IMR-90 (cell line): ENCODE results near the gene ROBO4. TPM values are rescaled to one million over a fixed set of nuclear protein-coding genes. Genes with fewer than 3 reads are reported as not detected.

Experiments
- ATAC-seq: fragments of 200-7000 bp; cut with Tn5 transposase; 2 replicates; pipeline ENCODE4 v1.9.1; 2020; ENCODE audit warnings: low read depth, mild to moderate bottlenecking, moderate library complexity
- BruUV-seq: library from RNA; stranded (reverse); fragments of 400-500 nt; replicated peaks from 2 replicates; lab custom pipeline; 2021; lab: Mats Ljungman, UMichigan
- CTCF ChIA-PET: fragments of 300-600 bp; formaldehyde crosslinking; extraction: SDS; loops from one replicate; lab custom pipeline; 2021; ENCODE audit warnings: antibody characterized with exemption; lab: Yijun Ruan, JAX
- POLR2A ChIA-PET: fragments of 300-600 bp; sonication (Branson Sonifier 250); formaldehyde crosslinking; loops from one replicate; lab custom pipeline; 2022; ENCODE audit warnings: antibody characterized with exemption; ENCODE audit not compliant: unreplicated experiment; lab: Charles Lee
- DNase-seq: peaks from one replicate; pipeline ENCODE4 v3.0.0; 2013
- H2AFZ ChIP-seq: replicated peaks from 2 replicates; pipeline ENCODE3; 2013; ENCODE audit warnings: low read length, mild to moderate bottlenecking; ENCODE audit not compliant: poor library complexity
- H2AK5ac ChIP-seq: 2 replicates; pipeline ENCODE4 v1.6.1; 2013; ENCODE audit warnings: low read depth, low read length, inconsistent platforms
- H2AK9ac ChIP-seq: replicated peaks from 2 replicates; pipeline ENCODE3; 2013; ENCODE audit warnings: mild to moderate bottlenecking, low read depth, low read length, moderate library complexity; ENCODE audit not compliant: poor library complexity
- H2BK120ac ChIP-seq: 2 replicates; pipeline ENCODE4 v1.6.1; 2013; ENCODE audit warnings: low read depth, low read length, inconsistent platforms
- H2BK15ac ChIP-seq: 3 replicates; pipeline ENCODE4 v1.6.1; 2013; ENCODE audit warnings: low read depth, low read length, inconsistent platforms
- H2BK20ac ChIP-seq: 2 replicates; pipeline ENCODE4 v1.6.1; 2013; ENCODE audit warnings: low read depth, mild to moderate bottlenecking, inconsistent platforms, low read length, moderate library complexity
- H2BK5ac ChIP-seq: 2 replicates; pipeline ENCODE4 v1.6.1; 2013; ENCODE audit warnings: mild to moderate bottlenecking, low read depth, low read length, inconsistent platforms; ENCODE audit not compliant: poor library complexity, severe bottlenecking
- H3K14ac ChIP-seq: replicated peaks from 2 replicates; pipeline ENCODE4 v1.6.1; 2013; ENCODE audit warnings: low read depth, low read length, inconsistent platforms
- H3K18ac ChIP-seq: 2 replicates; pipeline ENCODE4 v1.6.1; 2013; ENCODE audit warnings: low read depth, low read length, control low read depth
- H3K23ac ChIP-seq: 2 replicates; pipeline ENCODE4 v1.6.1; 2013; ENCODE audit warnings: low read depth, low read length, inconsistent platforms
- H3K27ac ChIP-seq: 2 replicates; pipeline ENCODE4 v1.5.1; 2013; ENCODE audit warnings: mild to moderate bottlenecking, control low read depth, low read length; ENCODE audit not compliant: insufficient read depth
- H3K27me3 ChIP-seq: 2 replicates; pipeline ENCODE4 v1.6.1; 2013; ENCODE audit warnings: low read length; ENCODE audit not compliant: control insufficient read depth, insufficient read depth
- H3K36me3 ChIP-seq: 2 replicates; pipeline ENCODE4 v1.6.1; 2013; ENCODE audit warnings: low read length, mixed read lengths; ENCODE audit not compliant: control insufficient read depth, insufficient read depth
- H3K4ac ChIP-seq: 2 replicates; pipeline ENCODE4 v1.6.1; 2013; ENCODE audit warnings: low read depth, low read length, inconsistent platforms
- H3K4me1 ChIP-seq: 2 replicates; pipeline ENCODE4 v1.6.1; 2013; ENCODE audit warnings: low read length, mixed read lengths; ENCODE audit not compliant: control insufficient read depth, insufficient read depth
- H3K4me2 ChIP-seq: 2 replicates; pipeline ENCODE4 v1.6.1; 2013; ENCODE audit warnings: low read depth, mild to moderate bottlenecking, control low read depth, low read length, moderate library complexity
- H3K4me3 ChIP-seq: 2 replicates; pipeline ENCODE4 v1.5.1; 2013; ENCODE audit warnings: low read depth, mild to moderate bottlenecking, control low read depth, low read length, moderate library complexity; ENCODE audit not compliant: insufficient read depth
- H3K56ac ChIP-seq: 2 replicates; pipeline ENCODE4 v1.6.1; 2013; ENCODE audit warnings: low read length, inconsistent platforms; ENCODE audit not compliant: insufficient read depth; ENCODE audit errors: extremely low read depth
- H3K79me1 ChIP-seq, 2 experiments: 2 replicates each; pipeline ENCODE4 v1.6.1; 2013; ENCODE audit warnings: low read length in 2 of 2, inconsistent platforms in 1 of 2, low read depth in 1 of 2
- H3K9ac ChIP-seq: 2 replicates; pipeline ENCODE4 v1.6.1; 2013; ENCODE audit warnings: low read depth, low read length, control low read depth
- H3K9me1 ChIP-seq: 2 replicates; pipeline ENCODE4 v1.6.1; 2013; ENCODE audit warnings: low read length, inconsistent platforms; ENCODE audit not compliant: insufficient read depth
- H3K9me3 ChIP-seq: 2 replicates; pipeline ENCODE4 v1.6.1; 2013; ENCODE audit warnings: low read length; ENCODE audit not compliant: control insufficient read depth, insufficient read depth
- H4K20me1 ChIP-seq: 2 replicates; pipeline ENCODE4 v1.6.1; 2013; ENCODE audit warnings: low read length, inconsistent platforms; ENCODE audit not compliant: insufficient read depth
- H4K5ac ChIP-seq: 2 replicates; pipeline ENCODE4 v1.6.1; 2013; ENCODE audit warnings: mild to moderate bottlenecking, low read depth, low read length, control low read depth
- H4K8ac ChIP-seq, 2 experiments: 2 replicates each; pipeline ENCODE4 v1.6.1; 2013; ENCODE audit warnings: low read depth in 2 of 2, low read length in 2 of 2, control low read depth in 1 of 2, inconsistent platforms in 1 of 2
- H4K91ac ChIP-seq: 2 replicates; pipeline ENCODE4 v1.6.1; 2013; ENCODE audit warnings: low read depth, low read length, inconsistent platforms; ENCODE audit not compliant: insufficient read depth
- FOS ChIP-seq: fragments of 150-350 bp; IDR thresholded peaks from 2 replicates; pipeline ENCODE4 v1.6.1; 2016; ENCODE audit warnings: low read depth, low read length
- MAFK ChIP-seq: IDR thresholded peaks from 2 replicates; pipeline ENCODE4 v1.6.1; 2012; ENCODE audit warnings: low read depth, low read length, improper control_type of control experiment
- MAZ ChIP-seq: IDR thresholded peaks from 2 replicates; pipeline ENCODE4 v1.6.1; 2012; ENCODE audit warnings: low read depth, mild to moderate bottlenecking, low read length, improper control_type of control experiment, moderate library complexity, borderline replicate concordance
- MXI1 ChIP-seq: IDR thresholded peaks from 2 replicates; pipeline ENCODE4 v1.6.1; 2012; ENCODE audit warnings: low read depth, mild to moderate bottlenecking, low read length, moderate library complexity, borderline replicate concordance
- POLR2A ChIP-seq: IDR thresholded peaks from 2 replicates; pipeline ENCODE4 v1.6.1; 2012; ENCODE audit warnings: mild to moderate bottlenecking, low read depth, low read length
- RFX5 ChIP-seq: IDR thresholded peaks from 2 replicates; pipeline ENCODE4 v1.8.0; 2012; ENCODE audit warnings: low read depth, mild to moderate bottlenecking, low read length, moderate library complexity
- SMC3 ChIP-seq: fragments of 150-350 bp; IDR thresholded peaks from 2 replicates; pipeline ENCODE4 v1.6.1; 2016; ENCODE audit warnings: low read depth, mild to moderate bottlenecking, antibody characterized with exemption, low read length, moderate library complexity
- WGBS, 2 experiments: methylation state at CpG; one replicate each; pipeline versions ENCODE4 v1.1.5 to v1.1.7; 2013; ENCODE audit warnings: missing lambda C conversion rate in 2 of 2; ENCODE audit not compliant: insufficient read length in 1 of 2; ENCODE audit errors: extremely low coverage in 2 of 2; 5-methylcytosine and 5-hydroxymethylcytosine counted together
- dilution Hi-C: fragments of 300-500 bp; cut with HindIII; formaldehyde crosslinking; loops from one replicate; pipeline ENCODE4 v1.14.3; 2018; ENCODE audit warnings: low sequenced_read_pairs; ENCODE audit not compliant: unreplicated experiment
- in situ Hi-C: fragments of 300-500 bp; cut with MboI; formaldehyde crosslinking; loops from 3 replicates; pipeline ENCODE4 v1.14.3; 2019; ENCODE audit warnings: low sequenced_read_pairs, inconsistent platforms, mixed read lengths
- intact Hi-C: fragments of 100-400 bp; cut with micrococcal nuclease; formaldehyde crosslinking; loops from 2 replicates; pipeline ENCODE4 v1.10.0; 2022
- polyA plus RNA-seq, 3 experiments: library from polyadenylated mRNA; depleted of rRNA; stranded (reverse); fragments of >200 nt; gene quantifications; 2 replicates each; pipeline ENCODE4 v1.2.3, GENCODE V29; 2012; ENCODE audit warnings: low replicate concordance in 1 of 3
- total RNA-seq: library from RNA; depleted of rRNA; stranded (reverse); fragments of >200 nt; gene quantifications from 2 replicates; pipeline ENCODE4 v1.2.3, GENCODE V29; 2012
- TF ChIP-seq, protein P1 (sequence below): fragments of 150-350 bp; IDR thresholded peaks from 2 replicates; pipeline ENCODE4 v1.6.1; 2016; ENCODE audit warnings: low read depth, mild to moderate bottlenecking, low read length, moderate library complexity, borderline replicate concordance
- TF ChIP-seq, protein P2 (sequence below): conservative IDR thresholded peaks from 2 replicates; pipeline ENCODE4 v1.5.1; 2012; ENCODE audit warnings: mild to moderate bottlenecking, low read depth, low read length, improper control_type of control experiment
- TF ChIP-seq, protein P3 (sequence below): fragments of 150-350 bp; IDR thresholded peaks from 2 replicates; pipeline ENCODE4 v1.6.1; 2017; ENCODE audit warnings: mild to moderate bottlenecking, antibody characterized with exemption, low read length, low read depth

ROBO4 gene
- total and polyA plus RNA-seq, 2 of the 4 experiments (the other 2 are of a cell fraction): 0.72 to 0.82 TPM

DNA sequence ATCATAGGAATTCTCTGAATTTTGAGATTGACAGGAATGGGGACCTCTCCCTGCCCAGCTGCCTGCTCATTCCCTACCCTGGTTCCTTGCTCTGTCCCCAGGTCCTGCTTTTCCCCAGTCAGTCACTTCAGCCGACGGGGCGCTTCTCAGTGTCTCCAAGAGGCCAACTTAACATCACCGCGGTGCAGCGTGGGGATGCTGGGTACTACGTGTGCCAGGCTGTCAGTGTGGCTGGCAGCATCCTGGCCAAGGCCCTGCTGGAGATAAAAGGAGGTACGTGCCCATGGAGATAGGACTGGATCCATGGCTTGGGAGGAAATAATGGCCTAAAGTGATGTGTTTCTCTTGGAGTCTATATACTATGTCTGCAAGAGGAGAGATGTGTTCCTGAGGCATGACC lies 25.4 kb downstream of the ROBO4 start:
- 68% methylated on average over 8 of the region's 8 CpGs; no CpG with 5 or more reads in 1 of the 2 experiments for WGBS, 2 experiments
- Histone ChIP-seq H3K9me3 (no peaks in the 10 kb centered on the region), H3K4me2 (no peak overlapping the region), H4K20me1 (no peaks in the 10 kb centered on the region), H4K8ac (no peak overlapping the region), H2BK15ac (no peak overlapping the region), H3K14ac (no peak overlapping the region), H3K23ac (no peak overlapping the region), H3K36me3 (no peaks in the 10 kb centered on the region), H3K9me1 (no peaks in the 10 kb centered on the region; the same call in 1 of the 2 replicates), H2BK5ac (no peak overlapping the region), H4K91ac (no peak overlapping the region), H3K9ac (no peak overlapping the region), H2BK120ac (no peak overlapping the region), H3K79me1 (peaks cover 0 to 6% of the 10 kb centered on the region in 2 experiments; a peak in 2 of 4 replicates), H2AK9ac (no peak overlapping the region), H3K4me1 (peaks cover 3% of the 10 kb centered on the region), H3K18ac (no peak overlapping the region), H3K4ac (no peak overlapping the region), H4K5ac (no peak overlapping the region), H3K27me3 (peaks cover 59% of the 10 kb centered on the region), H3K4me3 (no peak overlapping the region), H2AFZ (no peak overlapping the region), H3K27ac (no peak overlapping the region), H2AK5ac (no peak overlapping the region), H2BK20ac (no peak overlapping the region), H3K56ac (no peak overlapping the region)
- dilution Hi-C loops: no loop called here
- no peak for DNase-seq
- POLR2A ChIA-PET: no interaction called here
- TF ChIP-seq, protein P1, sequence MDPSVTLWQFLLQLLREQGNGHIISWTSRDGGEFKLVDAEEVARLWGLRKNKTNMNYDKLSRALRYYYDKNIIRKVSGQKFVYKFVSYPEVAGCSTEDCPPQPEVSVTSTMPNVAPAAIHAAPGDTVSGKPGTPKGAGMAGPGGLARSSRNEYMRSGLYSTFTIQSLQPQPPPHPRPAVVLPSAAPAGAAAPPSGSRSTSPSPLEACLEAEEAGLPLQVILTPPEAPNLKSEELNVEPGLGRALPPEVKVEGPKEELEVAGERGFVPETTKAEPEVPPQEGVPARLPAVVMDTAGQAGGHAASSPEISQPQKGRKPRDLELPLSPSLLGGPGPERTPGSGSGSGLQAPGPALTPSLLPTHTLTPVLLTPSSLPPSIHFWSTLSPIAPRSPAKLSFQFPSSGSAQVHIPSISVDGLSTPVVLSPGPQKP: no peak
- no peak for TF ChIP-seq SMC3
- TF ChIP-seq RFX5: no peak
- no peak for TF ChIP-seq MXI1
- no peak for TF ChIP-seq MAZ
- no peak for TF ChIP-seq POLR2A
- no peak for TF ChIP-seq FOS
- no peak for TF ChIP-seq MAFK
- TF ChIP-seq, protein P2, sequence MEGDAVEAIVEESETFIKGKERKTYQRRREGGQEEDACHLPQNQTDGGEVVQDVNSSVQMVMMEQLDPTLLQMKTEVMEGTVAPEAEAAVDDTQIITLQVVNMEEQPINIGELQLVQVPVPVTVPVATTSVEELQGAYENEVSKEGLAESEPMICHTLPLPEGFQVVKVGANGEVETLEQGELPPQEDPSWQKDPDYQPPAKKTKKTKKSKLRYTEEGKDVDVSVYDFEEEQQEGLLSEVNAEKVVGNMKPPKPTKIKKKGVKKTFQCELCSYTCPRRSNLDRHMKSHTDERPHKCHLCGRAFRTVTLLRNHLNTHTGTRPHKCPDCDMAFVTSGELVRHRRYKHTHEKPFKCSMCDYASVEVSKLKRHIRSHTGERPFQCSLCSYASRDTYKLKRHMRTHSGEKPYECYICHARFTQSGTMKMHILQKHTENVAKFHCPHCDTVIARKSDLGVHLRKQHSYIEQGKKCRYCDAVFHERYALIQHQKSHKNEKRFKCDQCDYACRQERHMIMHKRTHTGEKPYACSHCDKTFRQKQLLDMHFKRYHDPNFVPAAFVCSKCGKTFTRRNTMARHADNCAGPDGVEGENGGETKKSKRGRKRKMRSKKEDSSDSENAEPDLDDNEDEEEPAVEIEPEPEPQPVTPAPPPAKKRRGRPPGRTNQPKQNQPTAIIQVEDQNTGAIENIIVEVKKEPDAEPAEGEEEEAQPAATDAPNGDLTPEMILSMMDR: no peak
- TF ChIP-seq, protein P3, sequence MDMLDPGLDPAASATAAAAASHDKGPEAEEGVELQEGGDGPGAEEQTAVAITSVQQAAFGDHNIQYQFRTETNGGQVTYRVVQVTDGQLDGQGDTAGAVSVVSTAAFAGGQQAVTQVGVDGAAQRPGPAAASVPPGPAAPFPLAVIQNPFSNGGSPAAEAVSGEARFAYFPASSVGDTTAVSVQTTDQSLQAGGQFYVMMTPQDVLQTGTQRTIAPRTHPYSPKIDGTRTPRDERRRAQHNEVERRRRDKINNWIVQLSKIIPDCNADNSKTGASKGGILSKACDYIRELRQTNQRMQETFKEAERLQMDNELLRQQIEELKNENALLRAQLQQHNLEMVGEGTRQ: no peak
- ATAC-seq: no peak
- BruUV-seq: no TSS peak
- CTCF ChIA-PET: interaction anchor here (1.2 kb wide), 1 partner anchor 228 kb away, joined by 3 read pairs; no protein-coding TSS in a partner anchor
- in situ Hi-C loops: no loop called here
- intact Hi-C loops: loop anchor here (10.0 kb wide), 1 partner anchor 533 kb away; no protein-coding TSS in a partner anchor
